Transverse colon (tissue), 4 donors: ENCODE data around the gene SPATC1L. TPM values are rescaled to one million over a fixed set of nuclear protein-coding genes. Genes with fewer than 3 reads are reported as not detected.
"Not testable (repeated sequence)": the region's sequence is repeated elsewhere in the genome, so short reads cannot be mapped to it uniquely, and the experiment has no call there.

Experiments
- DNase-seq: peaks from one replicate; pipeline ENCODE4 v3.0.0-alpha.2; 2019
- H3K27ac ChIP-seq, 4 donors: fragments of 200-600 bp; sonication (generic); 2 replicates each; pipeline ENCODE4 v1.5.1; 2016 to 2018; ENCODE audit warnings: inconsistent platforms in 4 of 4
- H3K27me3 ChIP-seq: fragments of 200-600 bp; sonication (generic); 2 replicates; pipeline ENCODE4 v1.5.1; 2017; ENCODE audit warnings: inconsistent platforms
- H3K36me3 ChIP-seq, 4 donors: fragments of 200-600 bp; sonication (generic); 2 replicates each; pipeline ENCODE4 v1.5.1; 2017 to 2019; ENCODE audit warnings: inconsistent platforms in 4 of 4
- H3K4me1 ChIP-seq, 4 donors: fragments of 200-600 bp; sonication (generic); 2 replicates each; pipeline ENCODE4 v1.5.1; 2017 to 2020; ENCODE audit warnings: inconsistent platforms in 4 of 4
- H3K4me3 ChIP-seq, 4 donors: fragments of 200-600 bp; sonication (generic); 1 replicate in 1 of 4; 2 replicates in 3 of 4; pipeline versions ENCODE4 v1.5.1 to v1.6.1; 2017 to 2019; ENCODE audit warnings: inconsistent platforms in 4 of 4
- H3K9me3 ChIP-seq, 2 donors: fragments of 200-600 bp; sonication (generic); 2 replicates each; pipeline ENCODE4 v1.5.1; 2017 to 2019; ENCODE audit warnings: inconsistent platforms in 2 of 2
- EP300 ChIP-seq: sonication (generic); formaldehyde crosslinking; IDR thresholded peaks from one replicate; pipeline ENCODE4 v1.6.1; 2017; ENCODE audit warnings: antibody characterized with exemption, low read depth
- POLR2A ChIP-seq: fragments of 450-650 bp; IDR thresholded peaks from one replicate; pipeline ENCODE4 v1.6.1; 2016; ENCODE audit warnings: antibody characterized with exemption, mild to moderate bottlenecking, moderate library complexity
- POLR2AphosphoS5 ChIP-seq, 3 donors: sonication (generic); formaldehyde crosslinking; IDR thresholded peaks; one replicate each; pipeline ENCODE4 v1.6.1; 2016; ENCODE audit warnings: antibody characterized with exemption in 3 of 3
- WGBS, 2 donors: methylation state at CpG; one replicate each; pipeline ENCODE4 v1.1.5; 2018; ENCODE audit warnings: low coverage in 1 of 2; 5-methylcytosine and 5-hydroxymethylcytosine counted together
- in situ Hi-C, 4 donors: fragments of 200-750 bp; cut with MboI; loops; one replicate each; pipeline versions ENCODE4 v1.15.0 to v1.15.1; 2017; ENCODE audit warnings: low sequenced_read_pairs in 3 of 4, low pct_ligation_motif_present in 1 of 4, low pct_unique_long_range_greater_than_20kb in 1 of 4
- intact Hi-C: fragments of 100-400 bp; cut with DNase I; formaldehyde crosslinking; loops from one replicate; pipeline ENCODE4 v1.15.1; 2023; ENCODE audit warnings: low total_unique reads
- total RNA-seq, 4 donors: library from RNA; depleted of rRNA; stranded (reverse); fragments of >200 nt; gene quantifications; one replicate each; pipeline ENCODE4 v1.1.0, GENCODE V29; 2016
- TF ChIP-seq, protein P1 (sequence below), 5 experiments: fragments of 200-600 bp in 3 of 5; fragments of 450-650 bp in 2 of 5; sonication (generic) in 3 of 5; IDR thresholded peaks; 1 replicate in 2 of 5; 2 replicates in 3 of 5; pipeline ENCODE4 v1.5.1; 2016 to 2017; ENCODE audit warnings: antibody characterized with exemption in 5 of 5, inconsistent platforms in 3 of 5, mild to moderate bottlenecking in 2 of 5, moderate library complexity in 1 of 5

Gene SPATC1L
- total RNA-seq, 4 donors from 2014 or later, result 1.2 to 11.0 (median 8.5) TPM; not detected in 1

DNA sequence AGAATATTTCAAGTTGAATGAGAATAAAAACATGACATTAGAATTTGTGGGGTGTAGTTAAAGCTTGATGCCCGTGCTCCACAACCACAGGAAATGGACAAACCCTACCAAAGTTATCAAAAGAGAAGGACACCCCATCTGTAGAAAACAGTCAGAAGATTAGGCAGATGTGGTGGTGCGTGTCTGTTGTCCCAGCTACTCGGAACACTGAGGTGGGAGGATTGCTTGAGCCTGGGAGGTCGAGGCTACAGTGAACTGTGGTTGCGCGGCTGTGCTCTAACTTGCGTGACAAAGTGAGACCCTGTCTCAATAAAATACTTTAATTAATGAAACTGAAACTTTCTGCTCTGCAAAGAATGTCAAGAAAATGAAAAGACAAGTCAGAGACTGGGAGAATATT lies 1.5 kb upstream of the SPATC1L start:
- no peak for DNase-seq
- TF ChIP-seq POLR2A (no peak), POLR2AphosphoS5 (IDR thresholded peaks at IDR 0.05) (no peak)
- TF ChIP-seq, protein P1, sequence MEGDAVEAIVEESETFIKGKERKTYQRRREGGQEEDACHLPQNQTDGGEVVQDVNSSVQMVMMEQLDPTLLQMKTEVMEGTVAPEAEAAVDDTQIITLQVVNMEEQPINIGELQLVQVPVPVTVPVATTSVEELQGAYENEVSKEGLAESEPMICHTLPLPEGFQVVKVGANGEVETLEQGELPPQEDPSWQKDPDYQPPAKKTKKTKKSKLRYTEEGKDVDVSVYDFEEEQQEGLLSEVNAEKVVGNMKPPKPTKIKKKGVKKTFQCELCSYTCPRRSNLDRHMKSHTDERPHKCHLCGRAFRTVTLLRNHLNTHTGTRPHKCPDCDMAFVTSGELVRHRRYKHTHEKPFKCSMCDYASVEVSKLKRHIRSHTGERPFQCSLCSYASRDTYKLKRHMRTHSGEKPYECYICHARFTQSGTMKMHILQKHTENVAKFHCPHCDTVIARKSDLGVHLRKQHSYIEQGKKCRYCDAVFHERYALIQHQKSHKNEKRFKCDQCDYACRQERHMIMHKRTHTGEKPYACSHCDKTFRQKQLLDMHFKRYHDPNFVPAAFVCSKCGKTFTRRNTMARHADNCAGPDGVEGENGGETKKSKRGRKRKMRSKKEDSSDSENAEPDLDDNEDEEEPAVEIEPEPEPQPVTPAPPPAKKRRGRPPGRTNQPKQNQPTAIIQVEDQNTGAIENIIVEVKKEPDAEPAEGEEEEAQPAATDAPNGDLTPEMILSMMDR (IDR thresholded peaks at IDR 0.05), result no peak

DNA sequence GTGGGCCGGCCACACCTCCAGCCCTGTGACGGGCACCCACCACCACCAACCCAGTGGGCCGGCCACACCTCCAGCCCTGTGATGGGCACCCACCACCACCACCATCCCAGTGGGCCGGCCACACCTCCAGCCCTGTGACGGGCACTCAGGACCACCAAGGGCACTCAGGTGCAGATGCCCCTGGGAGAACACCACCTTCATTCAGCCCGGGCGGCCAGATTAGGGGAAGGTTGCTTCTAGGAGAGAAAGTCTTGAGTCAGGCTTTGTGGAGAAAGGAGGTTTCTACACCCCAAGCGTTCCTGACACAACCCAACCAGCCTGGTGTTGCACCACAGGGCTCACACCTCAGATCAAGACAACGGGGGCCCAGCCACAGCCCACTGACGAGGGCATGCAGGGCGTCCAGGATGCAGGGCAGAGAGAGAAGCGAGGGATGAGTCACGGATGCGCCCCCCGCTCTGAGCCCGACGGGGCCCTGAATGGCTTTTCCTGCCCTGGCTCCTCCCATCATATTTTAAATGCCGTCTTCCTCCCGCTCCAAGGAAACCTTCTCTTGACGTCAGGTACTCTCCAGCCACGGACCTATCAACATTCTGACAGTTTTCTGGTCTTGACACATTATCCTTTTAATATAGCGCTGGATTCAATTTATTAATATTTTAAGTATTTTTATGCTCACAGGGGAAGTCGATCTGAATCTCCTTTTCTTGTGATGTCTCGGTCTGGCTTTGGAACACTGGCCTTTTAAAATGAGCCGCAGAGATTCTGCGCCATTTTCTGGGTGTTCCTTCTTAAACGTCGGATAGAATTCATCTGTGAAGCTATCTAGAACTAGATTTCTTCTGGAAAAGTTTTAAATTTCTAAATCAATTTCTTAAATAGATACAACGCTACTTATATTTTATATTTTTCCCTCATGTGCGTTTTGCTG lies 631 bp upstream of the SPATC1L start:
- peak overlapping the region; percentile 61 to 91 (median 86) for H3K27ac ChIP-seq
- H3K27me3 ChIP-seq, result no peaks in the 10 kb centered on the region
- H3K4me1 ChIP-seq, result peaks cover 0 to 13% (median 8%) of the 10 kb centered on the region in 4 donors
- TF ChIP-seq POLR2AphosphoS5 (IDR thresholded peaks at IDR 0.05) (peak in 1 of 3 donors; percentile 15), EP300 (no peak), POLR2A (peak; percentile 20)
- TF ChIP-seq, protein P1 (IDR thresholded peaks at IDR 0.05), result peak in 1 of 5 experiments; percentile 16
- peak overlapping the region in 3 of 4 donors; percentile 35 to 53 (median 53) for H3K4me3 ChIP-seq
- WGBS, 2 donors, result 15 to 45% methylated on average over 9 to 28 of the region's 30 CpGs
- no peaks in the 10 kb centered on the region for H3K9me3 ChIP-seq
- intact Hi-C loops, result no loop called here
- in situ Hi-C loops, result no loop called here
- H3K36me3 ChIP-seq, result no peaks in the 10 kb centered on the region
- DNase-seq, result peak; percentile 81

More for the DNA sequence above, 1.5 kb upstream of the SPATC1L start:
- Histone ChIP-seq H3K4me3 (no peak overlapping the region), H3K9me3 (no peaks in the 10 kb centered on the region), H3K27ac (peak overlapping the region in 2 of 4 donors; percentile 85 to 87), H3K27me3 (no peaks in the 10 kb centered on the region), H3K4me1 (peaks cover 0 to 13% (median 8%) of the 10 kb centered on the region in 4 donors), H3K36me3 (no peaks in the 10 kb centered on the region)
- WGBS, 2 donors, result 84 to 91% methylated on average over 7 of the region's 7 CpGs
- intact Hi-C loops (no loop called here), in situ Hi-C loops (no loop called here)

DNA sequence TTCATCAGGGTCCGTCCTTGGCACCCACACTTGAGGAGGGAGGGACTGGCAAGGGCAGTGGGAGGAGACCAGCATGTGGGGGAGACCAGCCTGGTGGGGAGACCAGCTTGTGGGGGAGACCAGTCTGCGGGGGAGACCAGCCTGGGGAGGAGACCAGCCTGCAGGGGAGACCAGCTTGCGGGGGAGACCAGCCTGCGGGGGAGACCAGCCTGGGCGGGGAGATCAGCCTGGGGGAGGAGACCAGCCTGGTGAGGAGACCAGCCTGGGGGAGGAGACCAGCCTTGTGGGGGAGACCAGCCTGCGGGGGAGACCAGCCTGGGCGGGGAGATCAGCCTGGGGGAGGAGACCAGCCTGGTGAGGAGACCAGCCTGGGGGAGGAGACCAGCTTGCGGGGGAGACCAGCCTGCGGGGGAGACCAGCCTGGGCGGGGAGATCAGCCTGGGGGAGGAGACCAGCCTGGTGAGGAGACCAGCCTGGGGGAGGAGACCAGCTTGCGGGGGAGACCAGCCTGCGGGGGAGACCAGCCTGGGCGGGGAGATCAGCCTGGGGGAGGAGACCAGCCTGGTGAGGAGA lies 836 bp downstream of the SPATC1L start:
- H3K4me1 ChIP-seq, H3K27ac ChIP-seq, intact Hi-C loops, H3K9me3 ChIP-seq, H3K36me3 ChIP-seq, H3K27me3 ChIP-seq, DNase-seq, in situ Hi-C loops: not testable (repeated sequence)
- H3K4me3 ChIP-seq, result peak overlapping the region in 2 of 4 donors; percentile 52 to 65
- WGBS, 2 donors, result 29% methylated on average over 1 of the region's 13 CpGs; no CpG with 5 or more reads in 1 of the 2 donors

DNA sequence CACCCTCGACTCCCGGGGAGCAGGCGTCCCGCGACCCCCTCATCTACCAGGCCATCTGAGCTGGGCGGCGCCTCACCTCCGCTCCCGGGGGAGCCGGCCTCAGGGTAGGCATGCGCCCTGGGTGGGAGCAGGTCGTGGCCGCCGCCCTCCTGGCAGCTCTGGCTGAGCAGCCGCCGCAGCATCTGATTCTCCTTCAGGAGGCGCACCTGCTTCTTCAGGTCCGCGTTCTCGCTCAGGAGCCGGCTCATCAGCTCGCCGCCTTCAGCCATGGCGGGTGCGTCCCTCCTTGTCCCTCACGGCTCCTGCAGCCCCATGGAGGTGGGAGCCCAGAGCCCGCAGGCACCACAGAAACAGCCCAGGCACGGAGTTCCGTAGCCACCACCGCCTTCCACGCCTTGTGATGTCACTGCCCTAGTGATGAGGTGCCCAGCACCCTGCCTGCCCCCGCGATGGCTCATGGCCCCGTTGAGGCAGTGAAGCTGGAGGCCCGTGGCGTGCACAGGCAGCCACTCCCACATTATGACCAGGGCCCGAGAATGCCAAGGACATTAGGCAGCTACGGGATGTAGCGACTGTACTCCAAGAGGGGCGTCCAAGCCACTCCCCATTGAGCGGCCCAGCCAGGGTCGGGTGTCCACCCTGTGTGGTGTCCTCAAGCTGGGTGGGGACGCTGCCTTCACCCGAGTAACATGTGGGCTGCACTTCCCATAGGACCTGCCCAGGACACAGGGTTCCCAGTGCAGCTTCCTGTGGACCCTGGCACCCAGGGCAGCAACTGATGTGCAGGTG lies 1.5 kb downstream of the SPATC1L start:
- no peaks in the 10 kb centered on the region for H3K9me3 ChIP-seq
- no peak overlapping the region for H3K27ac ChIP-seq

More for the DNA sequence above, 1.5 kb downstream of the SPATC1L start:
- H3K4me1 ChIP-seq, result peaks cover 0 to 4% (median 4%) of the 10 kb centered on the region in 4 donors
- H3K27me3 ChIP-seq, result no peaks in the 10 kb centered on the region
- TF ChIP-seq POLR2AphosphoS5 (IDR thresholded peaks at IDR 0.05), result no peak
- TF ChIP-seq, protein P1 (IDR thresholded peaks at IDR 0.05), result no peak
- TF ChIP-seq EP300, result no peak
- no peak for TF ChIP-seq POLR2A
- in situ Hi-C loops, result no loop called here
- DNase-seq, result no peak
- H3K36me3 ChIP-seq, result no peaks in the 10 kb centered on the region
- 86% methylated on average over 44 of the region's 44 CpGs; no CpG with 5 or more reads in 1 of the 2 donors for WGBS, 2 donors
- intact Hi-C loops, result no loop called here
- H3K4me3 ChIP-seq, result no peak overlapping the region
